HepG2 (cell line): ENCODE measurements around the gene JOSD1. TPM values are rescaled to one million over a fixed set of nuclear protein-coding genes. Genes with fewer than 3 reads are reported as not detected.

ENCODE experiments used
- ATAC-seq: fragments of 200-7000 bp; cut with Tn5 transposase; 3 replicates; pipeline ENCODE4 v1.9.1; 2020; ENCODE audit warnings: mild to moderate bottlenecking, moderate library complexity
- BruUV-seq: library from RNA; stranded (reverse); fragments of 400-500 nt; replicated peaks from 2 replicates; lab custom pipeline; 2021; lab: Mats Ljungman, UMichigan
- CTCF ChIA-PET: fragments of 300-600 bp; formaldehyde crosslinking; extraction: SDS; loops from one replicate; lab custom pipeline; 2021; ENCODE audit warnings: low total read pairs, inconsistent platforms, low intra/inter-chr PET ratio; lab: Yijun Ruan, JAX
- POLR2A ChIA-PET: fragments of 350-600 bp; sonication (Branson Sonifier 250); formaldehyde crosslinking; loops from one replicate; lab custom pipeline; 2020; ENCODE audit warnings: antibody characterized with exemption, inconsistent platforms; lab: Yijun Ruan, JAX
- DNase-seq: peaks from one replicate; pipeline ENCODE4 v3.0.0-alpha.2; 2015; ENCODE audit warnings: low spot score
- FAIRE-seq: peaks from 3 replicates; lab custom pipeline; 2011; peaks lifted over from hg19 to GRCh38; lab: Jason Lieb, UNC
- H2AFZ ChIP-seq: one replicate; pipeline ENCODE4 v1.6.1; 2011; ENCODE audit warnings: low read length, inconsistent platforms
- H3K27ac ChIP-seq: fragments of 300-600 bp; 3 replicates; pipeline ENCODE4 v1.8.0; 2011; ENCODE audit warnings: mixed run types, mild to moderate bottlenecking, mixed read lengths, low read length, inconsistent platforms; ENCODE audit not compliant: insufficient read depth; ENCODE audit errors: extremely low read length
- H3K27me3 ChIP-seq, 2 experiments: fragments of 200-600 bp in 1 of 2; 2 replicates in 1 of 2; 3 replicates in 1 of 2; pipeline versions ENCODE4 v1.6.0 to v1.8.0; 2011; ENCODE audit warnings: low read length in 2 of 2, mild to moderate bottlenecking in 2 of 2, moderate library complexity in 2 of 2, inconsistent platforms in 1 of 2; ENCODE audit not compliant: insufficient read depth in 2 of 2, control insufficient read depth in 1 of 2
- H3K36me3 ChIP-seq, 2 experiments: fragments of 200-600 bp in 1 of 2; replicated peaks in 1 of 2; 2 replicates in 1 of 2; 3 replicates in 1 of 2; pipeline versions ENCODE4 v1.5.1 to v1.8.0; 2011; ENCODE audit warnings: low read length in 2 of 2, inconsistent platforms in 1 of 2; ENCODE audit not compliant: insufficient read depth in 2 of 2, control insufficient read depth in 1 of 2
- H3K4me1 ChIP-seq: 2 replicates; pipeline ENCODE4 v1.5.1; 2012; ENCODE audit warnings: low read length, inconsistent platforms; ENCODE audit not compliant: insufficient read depth
- H3K4me2 ChIP-seq: 2 replicates; pipeline ENCODE4 v1.6.0; 2011; ENCODE audit warnings: low read depth, low read length, inconsistent platforms
- H3K4me3 ChIP-seq, 3 experiments: fragments of 200-600 bp in 1 of 3; sonication (generic), shearing (Covaris generic) in 1 of 3; replicated peaks in 1 of 3; 2 replicates each; pipeline ENCODE4 v1.5.1; 2011 to 2016; ENCODE audit warnings: low read length in 3 of 3, inconsistent platforms in 2 of 3, low read depth in 2 of 3, mild to moderate bottlenecking in 2 of 3, control low read depth in 1 of 3, mixed read lengths in 1 of 3; ENCODE audit not compliant: insufficient read depth in 1 of 3
- H3K79me2 ChIP-seq: one replicate; pipeline ENCODE4 v1.6.1; 2011; ENCODE audit warnings: low read length, inconsistent platforms; ENCODE audit not compliant: insufficient read depth
- H3K9ac ChIP-seq: 2 replicates; pipeline ENCODE4 v1.6.0; 2011; ENCODE audit warnings: mild to moderate bottlenecking, low read depth, low read length, inconsistent platforms; ENCODE audit not compliant: insufficient read depth
- H3K9me3 ChIP-seq: 2 replicates; pipeline ENCODE4 v1.5.1; 2012; ENCODE audit warnings: mild to moderate bottlenecking, low read length
- H4K20me1 ChIP-seq: 2 replicates; pipeline ENCODE4 v1.6.0; 2011; ENCODE audit warnings: inconsistent platforms, mild to moderate bottlenecking, low read length, moderate library complexity; ENCODE audit not compliant: insufficient read depth
- FLYWCH1 ChIP-seq: sonication (generic); formaldehyde crosslinking; IDR thresholded peaks from 2 replicates; pipeline ENCODE4 v1.8.1; 2023; ENCODE audit warnings: mild to moderate bottlenecking, missing genetic modification reagents
- HNF4G ChIP-seq, 2 experiments: sonication (generic) in 1 of 2; formaldehyde crosslinking in 1 of 2; IDR thresholded peaks; 2 replicates each; pipeline versions ENCODE4 v1.4.0 to v1.6.1; 2011 to 2020; ENCODE audit warnings: borderline replicate concordance in 2 of 2, low read depth in 2 of 2, mild to moderate bottlenecking in 2 of 2, low read length in 1 of 2, missing genetic modification reagents in 1 of 2, moderate library complexity in 1 of 2
- IRF9 ChIP-seq: sonication (generic); formaldehyde crosslinking; IDR thresholded peaks from 2 replicates; pipeline ENCODE4 v1.8.0; 2022; ENCODE audit warnings: missing genetic modification reagents, mild to moderate bottlenecking, borderline replicate concordance
- SALL2 ChIP-seq: sonication (generic); formaldehyde crosslinking; IDR thresholded peaks from 2 replicates; pipeline ENCODE4 v1.8.1; 2023; ENCODE audit warnings: mild to moderate bottlenecking, missing genetic modification reagents, inconsistent platforms
- TAF15 ChIP-seq: fragments of 200-400 bp; formaldehyde crosslinking; IDR thresholded peaks from one replicate; pipeline ENCODE4 v1.6.1; 2018; ENCODE audit warnings: mild to moderate bottlenecking, low read depth, low read length; ENCODE audit not compliant: poor library complexity, severe bottlenecking
- YEATS4 ChIP-seq: sonication (generic); formaldehyde crosslinking; IDR thresholded peaks from 2 replicates; pipeline ENCODE4 v1.4.0; 2020; ENCODE audit warnings: missing genetic modification reagents, borderline replicate concordance
- ZFP41 ChIP-seq: sonication (generic); formaldehyde crosslinking; IDR thresholded peaks from 2 replicates; pipeline ENCODE4 v1.4.0; 2020; ENCODE audit warnings: mild to moderate bottlenecking, missing genetic modification reagents, borderline replicate concordance
- ZUFSP ChIP-seq: sonication (generic); formaldehyde crosslinking; IDR thresholded peaks from 2 replicates; pipeline ENCODE4 v1.9.0; 2021; ENCODE audit warnings: missing genetic modification reagents, mild to moderate bottlenecking, borderline replicate concordance
- WGBS: methylation state at CpG from one replicate; pipeline ENCODE4 v1.1.6; 2017; ENCODE audit warnings: low lambda C conversion rate; 5-methylcytosine and 5-hydroxymethylcytosine counted together
- in situ Hi-C: cut with HindIII; loops from 2 replicates; pipeline ENCODE4 v1.10.0; 2017; ENCODE audit warnings: low pct_unique_long_range_greater_than_20kb; ENCODE audit not compliant: extremely low pct_ligation_motif_present
- intact Hi-C: fragments of 100-400 bp; cut with micrococcal nuclease; formaldehyde crosslinking; loops from one replicate; pipeline ENCODE4 v1.10.0; 2022; ENCODE audit not compliant: unreplicated experiment
- polyA plus RNA-seq, 8 experiments: library from polyadenylated mRNA; depleted of rRNA in 3 of 8; stranded (reverse) in 7 of 8; unstranded in 1 of 8; fragments of >200 nt; fragmentation: Illumina TruSeq in 4 of 8; extraction: Trizol in 4 of 8; gene quantifications; 2 replicates each; pipeline versions ENCODE4 v1.2.1 to v1.2.3, GENCODE V29; 2011 to 2016; ENCODE audit warnings: low read depth in 4 of 8, missing spikeins in 1 of 8, mixed read lengths in 1 of 8; ENCODE audit not compliant: insufficient read depth in 1 of 8
- total RNA-seq, 5 experiments: library from RNA; depleted of rRNA; stranded (reverse); fragments of >200 nt; fragmentation: Illumina TruSeq; extraction: Trizol; gene quantifications; 2 replicates each; pipeline ENCODE4 v1.2.3, GENCODE V29; 2016; ENCODE audit warnings: low read depth in 1 of 5

JOSD1 gene
- total and polyA plus RNA-seq, 2 of the 13 experiments (the other 11 are each of a cell fraction or from before 2014, with no cell fraction given): 31.7 to 38.4 TPM

GRCh38 chr22:38717244-38717643, 16.5 kb upstream of the JOSD1 start (continued):
- TF ChIP-seq HNF4G (IDR thresholded peaks at IDR 0.05; ENCODE audit: borderline replicate concordance, low read depth, low read length) (no peak), HNF4G (CRISPR knock-in tag; IDR thresholded peaks at IDR 0.05; ENCODE audit: borderline replicate concordance, low read depth) (no peak), ZFP41 (CRISPR knock-in tag) (no peak), TAF15 (no peak), SALL2 (CRISPR knock-in tag) (no peak), ZUFSP (no peak), IRF9 (CRISPR knock-in tag) (no peak), YEATS4 (CRISPR knock-in tag) (no peak)
- TF ChIP-seq, all 625 proteins: peak for 0

- peaks cover 40% of the 10 kb centered on the region for H3K79me2 ChIP-seq
- H3K4me1 ChIP-seq: no peaks in the 10 kb centered on the region
- intact Hi-C loops: no loop called here
- ChIA-PET CTCF (no interaction called here), POLR2A (no interaction called here)
- FAIRE-seq: no peak
- TF ChIP-seq FLYWCH1 (CRISPR knock-in tag): no peak
- ATAC-seq: no peak
- in situ Hi-C loops: no loop called here
- no peak for DNase-seq
- no peak overlapping the region for H2AFZ ChIP-seq
- H3K27ac ChIP-seq: no peak overlapping the region
- H3K36me3 ChIP-seq: peaks cover 40 to 60% of the 10 kb centered on the region in 2 experiments
- no peak overlapping the region for H3K9ac ChIP-seq
- no peak overlapping the region for H3K4me2 ChIP-seq
- H3K27me3 ChIP-seq: no peaks in the 10 kb centered on the region
- peaks cover 42% of the 10 kb centered on the region for H4K20me1 ChIP-seq
- H3K9me3 ChIP-seq: no peaks in the 10 kb centered on the region
- BruUV-seq: no TSS peak
- WGBS: 85% methylated on average over 9 of the region's 9 CpGs
- no peak overlapping the region for H3K4me3 ChIP-seq
These were observed 16.1 kb upstream of the JOSD1 start for GRCh38 chr22:38716826-38717225.
